ENCODE measurements around the gene CPM. TPM values are rescaled to one million over a fixed set of nuclear protein-coding genes. Genes with fewer than 3 reads are reported as not detected.
"Not testable (repeated sequence)": the region's sequence is repeated elsewhere in the genome, so short reads cannot be mapped to it uniquely, and the experiment has no call there.

The CPM gene
- polyA plus RNA-seq, 10 donors: 2.7 to 6.0 (median 4.0) TPM

DNA sequence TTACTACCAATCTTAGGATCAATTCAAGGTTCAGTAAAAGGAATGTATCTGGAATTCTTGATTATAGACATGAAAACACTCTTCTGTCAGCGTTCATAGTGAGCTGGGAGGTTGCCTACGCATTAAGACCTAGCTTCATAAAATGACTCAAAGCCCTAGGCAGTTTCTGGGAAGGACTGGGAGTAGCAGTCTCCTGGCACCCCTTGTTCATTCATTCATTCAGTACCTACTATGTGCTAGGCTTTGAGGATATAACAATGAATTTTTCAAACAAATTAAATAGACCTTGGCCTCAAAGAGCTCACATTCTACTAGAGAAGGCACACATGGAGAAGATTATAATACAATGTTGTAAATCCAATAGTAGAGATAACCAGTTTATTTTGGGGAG, 78.9 kb downstream of the CPM start:
- no peak for DNase-seq

DNA sequence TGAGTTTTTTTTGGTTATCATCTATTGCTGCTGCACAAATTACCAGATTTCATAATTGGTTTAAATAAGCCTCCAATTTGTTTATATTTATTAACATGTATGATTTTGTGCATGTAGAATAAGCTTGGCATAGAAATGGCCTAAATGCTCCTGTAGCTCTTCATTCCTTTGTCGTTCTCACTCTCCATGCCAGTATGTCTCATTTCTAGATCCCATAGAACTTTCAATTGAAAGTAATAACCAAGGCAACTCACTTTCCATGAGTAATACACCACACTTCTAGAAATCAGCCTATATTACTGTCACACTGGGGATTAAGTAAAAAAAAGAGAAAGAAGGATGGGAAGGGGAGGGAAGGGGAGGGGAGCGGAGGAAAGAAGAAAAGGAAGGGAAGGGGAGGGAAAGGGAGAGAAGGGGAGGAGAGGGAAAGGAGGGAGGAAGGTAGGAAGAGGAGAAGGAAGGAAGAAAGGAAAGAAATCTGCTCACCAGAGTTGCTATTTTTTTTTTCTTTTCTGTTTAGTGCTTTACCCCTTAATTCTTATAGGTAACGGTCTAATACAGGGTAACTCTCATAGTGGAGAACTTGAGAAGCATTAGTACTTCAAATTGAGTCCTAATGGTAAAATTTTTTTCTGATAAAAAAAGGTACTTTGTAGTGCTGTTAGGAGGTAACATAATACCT, 79.4 kb downstream of the CPM start:
- no peak for DNase-seq

DNA sequence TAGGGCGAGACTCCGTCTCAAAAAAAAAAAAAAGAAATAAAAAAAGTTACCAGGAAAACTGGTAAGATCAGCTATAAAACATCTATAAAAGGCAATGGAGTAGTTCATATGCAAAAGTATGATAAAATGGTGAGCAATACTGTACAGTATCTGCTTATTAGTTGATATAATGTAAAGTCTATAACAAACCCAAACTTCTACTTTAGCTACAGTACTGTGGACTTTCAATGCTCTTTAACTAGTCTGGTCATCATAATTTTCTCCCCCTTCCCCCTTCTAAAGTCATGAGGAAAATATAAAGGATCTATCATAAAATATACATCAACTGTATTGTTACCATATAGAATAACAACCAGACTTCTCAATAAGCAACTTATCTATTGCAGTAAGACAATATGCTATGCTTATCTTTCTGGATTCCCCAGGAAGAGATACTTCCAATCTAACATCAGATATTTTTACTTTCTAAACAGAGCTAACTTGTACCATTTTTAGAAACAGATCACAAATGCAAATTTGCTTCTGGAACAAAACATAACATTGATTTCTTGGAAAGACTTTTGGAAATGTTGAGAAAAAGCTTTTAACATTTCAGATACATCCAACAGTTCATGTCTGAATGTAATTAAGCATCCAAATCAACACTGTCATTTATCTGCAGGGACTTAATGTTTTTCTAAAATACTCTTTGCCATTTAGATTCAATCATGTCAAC, 81.2 kb downstream of the CPM start:
- no peak for DNase-seq

DNA sequence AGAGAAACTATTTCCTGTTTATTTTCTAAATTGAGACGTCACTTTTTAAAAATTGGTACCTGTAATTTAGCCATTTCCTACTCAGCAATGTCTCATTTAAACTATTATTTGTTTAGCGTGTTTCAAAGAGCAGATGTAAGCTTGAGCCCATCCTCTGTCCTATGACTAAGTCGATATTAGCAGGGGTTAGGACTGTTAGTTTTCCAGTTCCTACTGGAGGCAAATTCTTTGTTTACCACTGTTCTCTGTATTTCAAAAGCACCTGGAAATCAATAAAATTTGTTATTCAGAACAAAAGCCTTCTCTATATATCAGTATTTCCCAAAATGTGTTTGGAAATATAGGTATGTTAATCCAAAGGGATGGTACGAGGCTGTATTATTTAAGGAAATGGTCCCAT, 82.6 kb downstream of the CPM start:
- no peak for DNase-seq

DNA sequence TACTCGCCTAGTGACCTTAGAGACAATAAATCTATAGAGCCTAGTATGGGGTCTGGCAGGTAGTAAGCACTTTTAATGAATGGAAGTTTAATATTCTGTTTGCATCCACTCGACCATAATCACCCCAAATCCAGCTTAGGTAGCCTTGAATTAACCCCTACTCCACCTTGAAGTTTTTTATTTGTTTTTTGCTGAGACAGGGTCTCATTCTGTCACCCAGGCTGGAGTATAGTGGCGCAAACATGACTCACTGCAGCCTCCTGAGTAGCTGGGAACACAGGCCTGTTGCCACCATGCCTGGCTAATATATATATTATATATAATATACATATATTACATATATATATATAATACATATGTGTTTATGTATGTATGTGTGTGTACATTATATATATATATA, 86.2 kb downstream of the CPM start:
- no peak for DNase-seq

DNA sequence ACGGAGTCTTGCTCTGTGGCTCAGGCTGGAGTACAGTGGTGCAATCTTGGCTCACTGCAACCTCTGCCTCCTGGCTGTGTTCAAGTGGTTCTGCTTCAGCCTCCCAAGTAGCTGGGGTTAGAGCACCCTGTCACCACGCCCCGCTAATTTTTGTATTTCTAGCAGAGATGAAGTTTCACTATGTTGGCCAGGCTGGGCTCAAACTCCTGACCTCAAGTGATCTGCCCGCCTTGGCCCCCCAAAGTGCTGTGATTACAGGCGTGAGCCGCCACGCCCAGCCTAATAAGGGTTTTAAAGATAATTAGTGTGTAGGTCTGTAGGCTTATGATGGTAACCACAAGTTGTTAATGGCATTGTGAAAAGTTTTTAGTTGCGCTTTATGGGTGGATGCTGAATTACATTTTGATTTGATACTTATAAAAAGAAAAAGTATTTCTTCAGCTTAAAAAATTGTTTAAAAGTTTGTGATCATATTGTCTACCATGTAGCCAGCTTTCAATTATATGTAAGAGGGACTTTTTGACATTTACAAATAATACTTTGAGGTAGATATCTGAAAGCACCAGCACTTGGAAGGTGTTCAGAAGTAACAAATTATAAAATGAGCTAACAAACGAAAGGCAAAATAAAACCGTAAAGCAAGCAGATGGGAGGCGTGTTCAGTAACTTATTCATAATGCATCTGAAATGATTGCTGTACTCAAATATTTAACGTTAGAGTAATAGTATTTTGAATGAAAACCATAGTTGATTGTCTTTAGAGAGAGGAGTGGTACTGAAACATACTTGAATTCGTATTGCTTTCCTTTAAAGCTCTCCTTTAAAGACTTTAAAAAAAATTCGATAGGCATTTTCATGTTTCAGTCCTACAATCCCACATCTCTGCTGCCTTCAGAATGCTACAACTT, 87.9 kb downstream of the CPM start:
- no peak for DNase-seq

DNA sequence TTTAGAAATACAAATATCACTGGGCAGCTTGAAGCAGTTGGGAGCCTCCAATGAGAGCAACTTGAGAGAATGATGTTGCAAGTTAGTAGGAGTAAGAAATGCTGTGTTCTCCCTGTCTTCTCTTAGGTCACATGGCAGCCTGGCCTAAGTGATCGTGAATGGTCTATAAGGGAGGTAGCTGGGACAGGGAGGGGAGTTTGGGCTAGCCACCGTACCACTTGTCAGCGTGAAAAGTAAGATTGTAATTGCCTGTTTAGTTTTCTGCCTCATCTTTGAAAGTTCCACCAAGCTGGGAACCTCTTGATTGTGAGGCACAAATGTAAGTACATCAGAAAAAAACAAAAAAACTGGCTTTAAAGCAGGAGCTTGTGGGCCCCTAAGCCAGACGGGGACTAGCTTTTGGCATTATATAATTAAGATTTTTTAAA, 88.6 kb downstream of the CPM start:
- DNase-seq: no peak

DNA sequence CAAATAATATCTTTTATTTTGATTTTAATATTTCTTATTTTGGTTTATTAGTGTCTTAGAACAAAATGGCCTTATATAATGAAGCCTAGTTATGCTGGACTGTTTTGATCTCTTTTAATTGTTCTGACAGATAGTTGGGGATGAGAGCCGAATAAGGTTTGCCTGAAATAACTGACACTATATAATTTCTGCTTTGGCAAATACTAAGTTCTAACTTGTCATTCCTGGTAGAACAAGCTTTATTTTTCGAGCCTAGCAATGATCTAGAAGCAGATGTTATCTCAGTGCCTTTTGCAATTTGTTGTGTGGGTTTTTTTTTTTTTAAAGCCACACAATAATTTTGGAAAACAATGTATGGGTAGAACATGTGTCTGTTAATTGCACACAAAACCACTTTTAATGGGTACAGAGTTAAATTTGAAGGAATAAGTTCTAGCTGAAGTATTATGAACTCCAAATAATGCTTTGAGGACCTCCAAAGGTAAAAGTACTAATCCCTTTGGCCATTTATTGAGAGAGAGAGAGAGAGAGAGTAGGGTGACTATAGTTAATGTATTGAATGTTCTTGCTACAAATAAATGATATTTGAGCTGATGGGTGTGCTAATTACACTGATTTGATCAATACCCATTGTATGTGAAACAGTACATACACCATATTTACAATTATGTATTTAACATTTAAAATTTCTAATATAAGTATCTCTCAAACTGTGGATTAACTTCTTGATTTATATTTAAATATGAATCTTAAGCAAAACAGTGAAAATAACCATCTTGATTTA, 90.0 kb downstream of the CPM start:
- no peak for DNase-seq

DNA sequence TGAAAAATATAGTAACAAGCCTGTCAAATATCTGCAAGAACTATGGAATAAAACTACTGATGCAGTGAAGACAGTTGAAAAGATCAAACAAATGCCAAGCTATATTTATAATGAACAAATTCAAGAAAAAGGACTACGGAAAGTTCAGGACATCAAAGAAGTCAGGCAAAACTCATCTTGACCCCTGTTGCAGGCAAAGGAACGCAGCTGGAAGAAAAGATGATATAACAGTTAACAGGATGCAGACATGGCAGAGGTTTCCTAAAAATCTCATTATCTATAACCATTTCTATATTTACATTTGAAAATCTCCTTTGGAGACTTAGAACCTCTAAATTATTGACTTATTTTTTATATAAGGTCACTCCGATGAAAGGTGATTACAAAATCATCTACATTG, 90.8 kb downstream of the CPM start:
- DNase-seq: no peak

DNA sequence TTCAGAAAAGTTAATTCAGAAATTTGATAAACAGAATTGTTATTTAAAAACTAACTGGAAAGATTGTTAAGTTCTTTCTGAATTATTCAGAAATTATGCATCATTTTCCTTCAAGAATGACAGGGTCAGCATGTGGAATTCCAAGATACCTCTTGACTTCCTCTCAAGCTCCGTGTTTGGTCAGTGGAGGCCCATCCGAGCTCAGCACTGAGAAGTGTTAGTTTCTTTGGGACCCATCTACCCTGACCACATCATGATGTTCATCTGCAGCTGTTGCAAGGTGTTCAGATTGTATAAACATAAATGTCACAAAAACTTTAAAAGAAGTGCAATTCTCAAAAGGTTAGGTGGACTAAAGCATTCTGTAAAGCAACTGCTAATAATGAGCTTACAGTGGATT, 91.3 kb downstream of the CPM start:
- no peak for DNase-seq

DNA sequence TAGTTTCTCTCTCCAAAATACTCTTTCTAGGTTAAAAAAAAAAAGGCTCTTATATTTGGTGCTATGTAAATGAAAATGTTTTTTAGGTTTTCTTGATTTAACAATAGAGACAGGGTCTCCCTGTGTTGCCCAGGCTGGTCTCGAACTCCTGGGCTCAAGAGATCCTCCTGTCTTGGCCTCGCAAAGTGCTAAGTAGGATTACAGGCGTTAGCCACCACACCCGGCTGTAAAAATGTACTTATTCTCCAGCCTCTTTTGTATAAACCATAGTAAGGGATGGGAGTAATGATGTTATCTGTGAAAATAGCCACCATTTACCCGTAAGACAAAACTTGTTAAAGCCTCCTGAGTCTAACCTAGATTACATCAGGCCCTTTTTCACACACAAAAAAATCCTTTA, 91.8 kb downstream of the CPM start:
- not testable (repeated sequence) for DNase-seq

DNA sequence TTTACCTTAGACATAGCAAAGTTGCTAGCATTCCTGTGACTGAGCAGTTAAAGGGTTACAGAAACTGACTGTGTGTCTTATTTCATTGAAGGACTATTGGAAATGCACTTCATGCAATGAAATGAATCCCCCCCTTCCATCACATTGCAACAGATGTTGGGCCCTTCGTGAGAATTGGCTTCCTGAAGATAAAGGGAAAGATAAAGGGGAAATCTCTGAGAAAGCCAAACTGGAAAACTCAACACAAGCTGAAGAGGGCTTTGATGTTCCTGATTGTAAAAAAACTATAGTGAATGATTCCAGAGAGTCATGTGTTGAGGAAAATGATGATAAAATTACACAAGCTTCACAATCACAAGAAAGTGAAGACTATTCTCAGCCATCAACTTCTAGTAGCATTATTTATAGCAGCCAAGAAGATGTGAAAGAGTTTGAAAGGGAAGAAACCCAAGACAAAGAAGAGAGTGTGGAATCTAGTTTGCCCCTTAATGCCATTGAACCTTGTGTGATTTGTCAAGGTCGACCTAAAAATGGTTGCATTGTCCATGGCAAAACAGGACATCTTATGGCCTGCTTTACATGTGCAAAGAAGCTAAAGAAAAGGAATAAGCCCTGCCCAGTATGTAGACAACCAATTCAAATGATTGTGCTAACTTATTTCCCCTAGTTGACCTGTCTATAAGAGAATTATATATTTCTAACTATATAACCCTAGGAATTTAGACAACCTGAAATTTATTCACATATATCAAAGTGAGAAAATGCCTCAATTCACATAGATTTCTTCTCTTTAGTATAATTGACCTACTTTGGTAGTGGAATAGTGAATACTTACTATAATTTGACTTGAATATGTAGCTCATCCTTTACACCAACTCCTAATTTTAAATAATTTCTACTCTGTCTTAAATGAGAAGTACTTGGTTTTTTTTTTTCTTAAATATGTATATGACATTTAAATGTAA, 93.5 kb downstream of the CPM start:
- no peak for DNase-seq

DNA sequence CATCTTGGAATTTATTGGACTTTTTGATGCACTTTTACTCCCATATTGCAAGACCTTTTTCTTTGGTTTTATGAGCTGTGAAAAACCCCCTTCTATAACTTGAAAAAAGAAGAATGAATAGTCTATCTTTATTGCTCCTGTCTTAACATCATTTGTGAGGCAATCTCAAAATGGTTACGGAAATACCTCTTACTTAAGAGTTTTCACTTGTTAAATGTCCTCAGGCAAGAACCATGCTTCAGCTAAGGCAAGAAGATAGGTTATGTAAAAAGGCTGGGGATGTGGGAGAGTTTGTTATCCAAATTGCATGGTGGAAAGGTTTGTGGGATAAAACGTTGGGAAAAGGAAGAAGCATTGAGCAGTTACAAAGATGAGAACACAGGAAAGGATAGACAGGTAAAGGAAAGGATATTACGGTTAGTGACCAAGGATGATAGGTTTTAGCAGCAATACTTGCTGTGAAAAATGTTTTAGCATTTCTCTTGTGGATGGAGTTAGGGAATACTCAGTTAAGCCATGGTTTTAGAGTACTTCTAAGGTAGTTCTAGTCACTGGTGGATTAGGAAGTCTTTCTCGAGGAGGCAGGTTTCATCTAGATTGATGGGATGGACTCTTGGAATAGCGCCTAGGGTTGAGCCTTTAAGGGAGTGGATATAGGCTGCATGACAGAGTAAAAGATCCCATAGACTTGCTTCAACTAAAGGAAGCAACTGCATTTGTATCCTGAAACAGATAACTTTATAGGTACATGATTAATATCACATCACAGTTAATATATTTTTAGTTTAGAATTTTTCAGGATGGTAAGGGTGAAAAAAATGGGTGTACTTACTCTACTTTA, 94.7 kb downstream of the CPM start:
- DNase-seq: no peak

DNA sequence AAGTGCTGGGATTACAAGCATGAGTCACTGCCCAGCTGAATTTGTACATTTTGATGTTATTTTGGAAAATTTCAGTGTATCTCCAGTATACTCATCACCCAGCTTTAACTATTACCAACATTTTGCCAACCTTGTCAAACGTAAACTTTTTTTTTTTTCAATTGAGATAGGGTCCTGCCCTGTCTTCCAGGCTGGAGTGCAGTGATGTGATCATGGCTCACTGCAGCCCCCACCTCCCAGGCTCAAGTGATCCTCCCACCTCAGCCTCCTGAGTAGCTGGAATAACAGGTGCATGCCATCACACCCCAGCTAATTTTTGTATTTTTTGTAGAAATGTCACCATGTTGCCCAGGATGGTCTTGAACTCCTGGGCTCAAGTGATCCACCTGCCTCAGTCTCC, 95.8 kb downstream of the CPM start:
- DNase-seq: no peak

DNA sequence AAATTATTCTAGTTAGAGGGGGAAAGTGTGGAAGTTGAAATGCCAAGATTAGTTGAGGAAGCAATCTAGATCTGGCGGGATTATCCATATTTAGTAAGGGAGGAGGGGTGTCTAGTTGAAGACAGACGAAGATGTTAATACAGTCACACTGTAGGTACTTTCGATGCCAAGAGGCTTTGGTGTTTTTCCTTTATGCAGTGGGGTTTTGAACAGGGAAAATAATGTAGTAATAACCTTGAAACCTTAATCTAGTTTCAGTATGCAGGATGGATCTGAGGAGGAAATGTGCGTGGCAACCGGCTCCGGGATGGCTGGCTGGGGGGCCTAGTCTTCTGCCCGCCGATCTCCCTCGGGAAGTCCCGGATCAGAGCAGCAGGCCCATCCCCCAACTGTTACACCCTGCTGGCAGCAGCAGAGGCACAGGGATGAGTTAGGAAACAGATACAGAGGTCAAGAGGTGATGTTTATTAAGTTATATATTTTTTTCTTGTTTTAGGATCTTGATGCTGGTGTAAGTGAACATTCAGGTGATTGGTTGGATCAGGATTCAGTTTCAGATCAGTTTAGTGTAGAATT, 97.5 kb downstream of the CPM start:
- no peak for DNase-seq

DNA sequence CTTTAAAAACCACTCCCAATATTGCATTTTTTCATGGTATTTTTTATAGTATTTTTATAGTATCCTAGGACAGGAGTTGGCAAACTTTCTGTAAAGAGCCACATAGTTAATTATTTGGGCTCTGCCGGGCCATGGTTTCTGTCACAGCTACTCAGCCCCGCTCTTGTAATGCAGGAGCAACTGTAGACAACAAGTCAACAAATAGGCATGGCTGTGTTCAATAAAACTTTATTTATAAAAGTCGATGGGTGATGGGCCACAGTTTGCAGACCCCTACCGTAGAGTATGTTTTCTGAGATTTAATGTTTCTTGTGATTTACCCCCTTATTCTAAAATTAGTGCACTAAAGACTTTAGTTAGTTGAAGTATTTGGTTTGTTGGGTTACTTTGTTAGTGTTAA, 99.5 kb downstream of the CPM start:
- DNase-seq: no peak

DNA sequence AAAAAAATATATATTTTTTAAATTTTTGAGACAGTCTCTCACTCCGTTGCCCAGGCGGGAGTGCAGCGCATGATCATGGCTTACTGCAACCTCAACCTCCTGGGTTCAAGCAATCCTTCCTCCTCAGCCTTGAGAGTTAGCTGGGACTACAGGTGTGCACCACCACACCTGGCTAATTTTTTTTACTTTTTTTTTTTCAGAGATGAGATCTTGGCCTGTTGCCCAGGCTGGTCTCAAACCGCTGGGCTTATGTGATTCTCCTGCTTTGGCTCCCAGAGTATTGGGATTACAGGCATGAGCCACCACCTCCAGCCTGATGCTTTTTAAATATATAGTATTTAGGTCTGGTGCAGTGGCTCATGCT, 100.5 kb downstream of the CPM start:
- no peak for DNase-seq

DNA sequence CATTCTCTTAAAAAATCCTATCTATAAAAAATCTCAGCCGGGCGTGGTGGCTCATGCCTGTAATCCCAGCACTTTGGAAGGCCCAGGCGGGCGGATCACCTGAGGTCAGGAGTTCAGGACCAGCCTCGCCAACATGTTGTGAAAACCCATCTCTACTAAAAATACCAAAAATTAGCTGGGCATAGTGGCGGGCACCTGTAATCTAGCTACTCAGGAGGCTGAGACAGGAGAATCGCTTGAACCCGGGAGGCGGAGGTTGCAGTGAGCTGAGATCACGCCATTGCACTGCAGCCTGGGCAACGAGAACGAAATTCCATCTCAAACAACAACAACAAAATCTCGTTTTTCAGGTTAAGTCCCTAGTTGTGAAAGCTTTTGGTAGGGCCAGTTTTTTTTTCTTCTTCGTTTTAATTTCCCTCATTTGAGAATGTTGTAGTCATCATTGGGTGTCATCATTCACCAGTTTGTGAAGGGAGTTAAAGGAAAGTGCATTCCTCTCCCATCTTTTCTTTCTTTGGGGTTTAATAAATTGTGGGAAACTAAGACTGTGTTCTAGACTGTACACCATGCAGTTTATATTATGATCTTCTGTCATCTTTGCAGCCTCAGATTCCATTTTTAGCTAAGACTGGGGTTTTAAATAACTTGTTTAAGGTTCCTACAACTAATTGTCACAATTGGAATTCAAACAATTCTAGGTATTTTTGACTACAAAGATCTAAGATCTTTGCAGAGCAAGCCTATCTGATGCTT, 101.0 kb downstream of the CPM start:
- DNase-seq: no peak

DNA sequence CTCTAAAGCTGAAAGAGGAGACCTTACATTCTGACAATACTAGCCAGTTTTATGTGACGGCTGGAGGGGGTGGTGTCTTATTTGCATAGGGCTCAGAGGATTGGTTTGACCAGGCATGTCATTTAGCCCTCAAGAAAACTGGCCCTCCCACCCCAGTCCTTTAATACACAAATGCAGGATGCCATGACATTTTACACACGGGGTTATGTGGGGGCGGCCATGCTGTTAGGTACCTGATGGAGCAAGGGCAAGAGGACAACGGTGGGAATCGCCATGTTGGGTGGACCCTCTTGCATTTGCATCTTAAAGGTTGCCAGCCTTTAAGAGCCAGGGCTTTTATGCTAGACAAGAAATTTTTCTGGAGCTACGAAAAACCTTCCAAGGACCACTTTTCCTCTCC, 101.7 kb downstream of the CPM start:
- no peak for DNase-seq

Data from muscle of back (tissue), 11 donors.